Stimulated activated CD8-positive, alpha-beta memory T cell treated with anti-CD3 and anti-CD28 coated beads, Interleukin-4, amount 100 ng/mL, for 24 hours (primary cell): ENCODE results near the gene BBS9.

Source experiments
- DNase-seq: peaks from one replicate; pipeline ENCODE4 v3.0.0-alpha.2; 2020; ENCODE audit warnings: low read depth

The BBS9 gene

DNA sequence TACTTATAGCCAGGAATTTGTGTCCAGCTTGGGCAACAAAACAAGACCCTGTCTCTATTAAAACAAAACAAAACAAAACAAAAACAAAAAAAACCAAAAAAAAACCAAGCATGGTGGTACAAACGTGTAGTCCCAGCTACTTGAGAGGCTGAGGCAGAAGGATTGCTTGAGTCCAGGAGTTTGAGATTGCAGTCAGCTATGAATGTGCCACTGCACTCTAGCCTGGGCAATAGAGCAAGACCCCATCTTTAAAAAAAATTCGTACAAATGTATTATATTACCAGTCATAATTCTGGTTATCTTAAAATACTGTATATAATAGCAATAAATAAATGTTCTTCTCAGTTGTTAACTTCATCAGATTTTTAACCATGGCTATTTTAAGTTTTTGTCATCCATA, 2.3 kb upstream of the BBS9 start:
- no peak for DNase-seq

DNA sequence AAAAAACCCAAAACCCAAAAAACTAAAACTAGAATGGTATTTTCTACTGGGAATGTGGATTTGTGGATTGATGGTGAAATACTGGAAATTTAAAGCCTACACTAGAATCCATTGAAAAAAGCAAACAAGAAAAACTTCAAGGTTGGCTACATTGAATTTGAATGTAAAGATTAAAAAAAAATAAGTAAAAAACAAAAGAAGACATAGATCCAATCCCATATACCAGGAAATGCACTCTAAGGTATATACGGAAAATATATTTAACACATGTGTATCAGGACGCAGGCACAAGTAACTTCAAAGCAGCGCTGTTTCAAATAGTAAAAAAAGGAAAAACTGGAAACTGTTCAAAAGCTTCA, 754 bp upstream of the BBS9 start:
- DNase-seq, result no peak

DNA sequence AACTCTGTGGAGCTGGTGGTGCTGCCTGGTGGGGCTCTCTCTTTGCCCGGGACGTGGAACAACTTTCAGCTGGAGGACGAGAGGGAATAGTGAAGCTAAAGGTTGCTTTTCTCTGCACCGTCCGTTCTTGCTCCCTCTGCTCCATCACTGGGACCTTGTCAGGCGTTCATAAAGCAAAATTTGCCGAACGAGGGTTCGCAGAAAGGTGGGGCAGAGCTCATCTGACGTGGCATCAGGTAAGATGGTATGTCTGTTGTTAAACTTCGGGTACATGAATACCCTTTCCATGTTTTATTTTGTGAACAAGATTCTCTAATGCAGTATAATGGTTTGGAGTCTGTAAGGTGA, 416 bp downstream of the BBS9 start:
- no peak for DNase-seq

DNA sequence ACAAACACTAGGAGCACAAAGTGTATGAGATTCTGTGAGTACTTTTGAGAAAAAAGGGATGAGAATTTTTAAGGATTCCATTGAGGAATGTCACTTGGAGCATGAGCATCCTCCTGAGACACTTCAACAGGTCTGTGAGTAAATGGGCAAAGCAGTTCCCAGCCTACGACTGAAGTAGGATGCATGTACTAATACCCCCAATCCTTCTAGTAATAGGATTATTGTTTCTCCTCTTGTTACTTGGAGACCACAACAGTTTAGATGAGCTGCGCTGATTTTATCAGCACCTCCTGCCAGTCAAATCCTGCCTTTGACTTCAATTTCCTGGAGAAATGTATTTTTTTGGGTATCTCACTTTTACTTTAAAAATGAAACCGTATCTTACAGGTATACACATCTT, 820 bp downstream of the BBS9 start:
- DNase-seq, result no peak

DNA sequence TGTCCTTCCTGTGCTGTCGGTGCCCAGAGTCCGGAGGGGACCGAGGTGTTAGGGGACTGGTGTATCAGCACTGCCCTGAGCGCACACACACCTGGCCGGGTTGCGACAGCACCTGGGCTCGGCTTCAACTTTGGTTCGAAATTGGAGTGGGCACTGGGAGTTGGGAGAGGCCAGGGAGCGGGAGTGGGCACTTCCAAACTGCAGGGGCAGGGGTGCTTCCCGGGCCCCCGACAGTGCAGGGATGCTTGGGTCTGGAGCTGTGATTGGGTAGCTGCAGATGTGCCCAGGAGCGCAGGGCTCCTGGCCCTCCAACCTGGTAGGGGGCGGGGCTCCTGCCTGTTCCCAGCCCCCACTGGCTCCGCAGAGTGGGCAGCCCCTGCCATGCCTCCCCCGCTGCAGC, 7.7 kb downstream of the BBS9 start:
- DNase-seq, result no peak

DNA sequence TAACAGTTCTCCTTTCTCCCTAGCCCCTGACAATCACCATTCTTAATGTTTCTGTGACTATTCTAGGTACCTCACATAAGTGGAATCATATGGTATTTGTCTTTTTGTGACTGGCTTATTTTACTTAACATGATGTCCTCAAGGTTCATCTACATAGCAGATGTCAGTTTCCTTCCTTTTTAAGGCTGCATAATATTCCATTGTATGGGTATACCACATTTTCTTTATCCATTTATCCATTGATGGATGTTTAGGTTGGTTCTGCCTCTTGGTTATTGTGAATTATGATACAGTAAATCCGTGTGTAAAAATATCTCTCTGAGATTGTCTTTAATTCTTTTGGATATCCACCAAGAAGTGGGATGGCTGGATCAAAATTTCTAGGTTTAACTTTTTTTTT, 13.2 kb downstream of the BBS9 start:
- DNase-seq, result no peak

DNA sequence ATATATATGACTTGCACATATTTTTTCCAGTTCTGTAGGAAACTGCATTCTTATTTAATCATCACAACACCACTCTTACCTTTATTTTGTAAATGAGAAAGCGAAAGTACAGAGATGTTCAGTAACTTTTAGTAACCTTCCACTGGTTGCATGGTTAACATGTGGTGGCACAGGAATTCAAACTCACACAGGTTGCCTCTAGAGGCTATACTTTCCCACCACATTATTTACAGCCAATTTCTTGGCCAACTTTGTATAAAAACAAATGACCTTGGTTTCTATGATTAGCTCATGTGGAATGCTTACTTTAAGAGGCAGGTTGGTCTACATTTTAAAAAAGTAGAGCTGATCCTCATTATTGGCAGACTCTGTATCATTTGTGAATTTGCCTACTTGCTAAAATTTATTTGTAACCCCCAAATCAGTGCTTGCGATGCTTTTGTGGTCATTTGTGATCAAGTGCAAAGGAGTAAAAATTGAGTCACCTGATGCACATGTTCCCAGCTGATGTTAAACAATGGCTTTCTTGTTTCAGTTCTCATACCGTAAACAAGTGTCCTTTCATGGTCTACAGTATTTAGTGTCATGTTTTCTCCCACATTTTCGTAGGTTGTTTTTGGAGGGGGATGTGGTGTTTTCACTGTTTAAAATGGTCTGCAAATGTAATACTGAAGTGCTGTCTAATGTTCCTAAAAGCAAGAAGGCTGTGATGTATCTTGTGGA, 14.8 kb downstream of the BBS9 start:
- DNase-seq, result no peak

DNA sequence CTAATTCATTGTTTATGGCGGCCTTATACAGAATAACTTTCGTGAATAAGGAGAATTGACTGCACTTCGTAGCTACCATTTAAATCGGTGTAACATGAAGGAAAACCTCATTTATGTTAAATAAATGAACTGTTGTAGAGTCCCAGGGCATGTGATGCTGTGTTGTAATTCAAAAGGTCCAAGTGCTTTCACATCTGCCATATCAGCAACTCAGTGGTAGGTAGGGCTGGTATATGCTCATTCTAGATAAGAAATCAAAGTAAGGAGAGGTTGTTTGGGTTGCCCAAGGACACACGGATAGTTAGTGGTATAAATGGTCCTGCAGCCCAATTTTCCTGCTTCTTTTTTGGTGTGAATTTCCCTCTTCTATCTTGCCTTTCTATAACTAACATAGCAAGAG, 15.8 kb downstream of the BBS9 start:
- no peak for DNase-seq

DNA sequence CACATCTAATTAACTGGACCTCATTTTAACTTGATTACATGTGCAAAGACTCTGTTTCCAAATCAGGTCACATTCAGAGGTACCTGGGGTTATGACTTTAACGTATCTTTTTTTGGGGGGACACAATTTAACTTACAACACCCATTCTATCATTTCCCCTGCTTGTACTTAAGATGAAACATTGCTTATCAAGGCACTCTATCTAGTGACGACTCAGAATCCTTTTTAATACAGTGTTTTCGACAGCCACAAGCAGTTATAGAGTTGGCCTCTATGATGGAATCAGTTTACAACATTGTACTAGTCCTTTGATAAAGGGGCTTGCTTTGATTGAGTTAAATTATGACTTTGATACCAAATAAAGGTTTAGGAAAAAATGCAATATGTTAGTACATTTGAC, 22.7 kb downstream of the BBS9 start:
- no peak for DNase-seq

DNA sequence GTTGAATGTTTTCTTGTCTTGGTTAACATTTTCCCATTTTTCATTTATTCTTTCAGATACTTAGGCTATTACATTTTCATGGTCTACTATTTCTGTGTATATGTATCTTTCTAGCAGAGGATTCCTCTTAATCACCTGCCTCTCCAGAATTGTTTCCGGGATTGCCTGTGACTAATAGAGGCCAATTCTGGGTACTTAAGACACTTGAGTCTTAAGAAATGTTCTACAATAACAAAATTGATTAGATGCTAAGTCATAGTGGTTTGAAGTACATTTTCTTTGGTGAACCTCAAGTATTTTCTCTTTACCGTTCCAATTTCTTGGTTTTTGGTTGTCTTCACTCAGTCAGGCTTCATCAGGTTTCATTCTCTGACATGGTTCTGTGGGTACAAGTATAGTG, 26.4 kb downstream of the BBS9 start:
- no peak for DNase-seq

DNA sequence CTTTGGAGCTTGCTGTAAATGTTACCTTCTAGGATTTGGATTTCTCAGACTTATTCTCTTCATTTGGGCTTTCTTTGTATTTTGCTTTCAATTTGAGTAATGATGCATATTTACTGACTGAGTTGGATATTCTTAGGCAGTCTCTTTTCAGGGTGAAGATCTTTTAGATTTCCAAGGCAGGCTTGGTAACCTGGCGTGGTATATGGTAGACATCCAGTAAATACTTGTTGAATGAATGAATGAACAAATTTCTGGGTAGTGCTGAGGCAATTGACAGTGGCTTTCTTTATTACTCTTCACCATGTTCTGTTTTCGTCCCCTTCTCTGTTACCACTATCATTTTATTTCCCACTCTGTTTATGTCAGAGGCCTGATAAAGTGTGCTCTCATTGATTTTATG, 27.1 kb downstream of the BBS9 start:
- no peak for DNase-seq

DNA sequence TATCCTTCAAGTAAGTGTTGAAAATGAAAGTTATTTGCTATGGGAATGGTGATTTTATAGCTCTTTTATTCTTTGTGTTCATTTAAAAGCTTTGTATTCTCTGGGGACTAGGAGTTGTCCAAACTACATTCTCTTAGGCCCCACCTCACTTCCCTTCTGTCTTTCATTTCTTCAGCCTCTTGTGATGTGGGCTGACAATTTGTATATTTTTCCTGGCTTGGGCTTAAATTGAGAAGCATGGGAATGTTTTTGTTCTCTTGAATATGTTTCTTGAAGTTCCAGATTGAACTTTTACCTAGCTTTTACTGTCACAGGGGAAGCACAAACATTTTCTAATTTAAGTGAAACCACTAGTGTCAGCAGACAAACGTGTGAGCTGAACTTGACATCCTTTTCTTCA, 27.9 kb downstream of the BBS9 start:
- DNase-seq, result no peak

DNA sequence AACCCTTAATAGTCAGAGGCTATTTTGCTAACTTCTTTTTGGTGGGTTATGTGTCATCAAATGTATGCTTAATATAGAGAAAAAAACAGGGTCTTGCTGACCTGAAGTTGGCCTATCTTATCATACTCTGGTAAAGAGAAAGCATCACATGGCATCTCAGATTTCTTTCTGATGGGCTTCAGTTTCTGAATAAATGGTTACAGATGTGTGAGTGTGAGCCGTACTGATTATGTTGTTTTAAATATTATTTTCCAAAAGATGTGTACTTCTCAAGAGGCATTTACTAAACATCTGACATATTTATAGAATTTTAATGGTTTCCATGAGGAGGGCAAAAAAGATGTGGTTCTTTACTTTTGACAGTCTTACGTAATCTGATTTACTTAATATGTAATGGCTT, 28.4 kb downstream of the BBS9 start:
- no peak for DNase-seq

DNA sequence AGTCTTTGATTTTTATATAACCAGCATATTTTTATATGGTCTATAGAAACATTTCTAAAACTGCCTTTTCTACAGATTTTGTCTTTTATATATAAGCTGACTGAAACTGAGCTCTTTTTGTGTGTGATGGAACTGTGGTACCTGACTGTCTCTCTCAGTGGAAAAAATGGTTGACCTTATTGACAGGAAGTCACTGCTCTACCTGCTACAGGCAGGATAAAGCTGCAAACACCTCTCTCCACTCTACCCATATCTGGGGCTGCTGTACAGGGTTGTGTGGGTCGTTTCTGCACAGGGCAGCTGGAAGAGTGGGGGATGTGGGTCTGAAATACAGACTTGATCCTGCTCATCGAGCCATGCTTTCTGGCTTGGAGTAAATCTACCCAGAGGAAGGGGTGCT, 48.5 kb downstream of the BBS9 start:
- no peak for DNase-seq

DNA sequence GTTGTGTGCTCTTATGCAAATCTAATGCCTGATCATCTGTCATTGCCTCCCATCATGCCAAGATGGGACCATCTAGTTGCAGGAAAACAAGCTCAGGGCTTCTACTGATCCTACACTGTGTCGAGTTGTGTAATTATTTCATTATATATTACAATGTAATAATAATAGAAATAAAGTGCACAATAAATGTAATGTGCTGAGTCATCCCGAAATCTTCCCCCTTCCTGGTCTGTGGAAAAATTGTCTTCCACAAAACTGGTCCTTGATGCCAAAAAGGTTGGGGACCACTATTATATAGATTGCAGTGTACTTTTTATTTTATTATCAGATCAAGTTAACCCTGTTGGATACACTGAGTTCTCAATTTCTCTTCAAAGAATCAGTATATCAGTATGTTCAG, 50.2 kb downstream of the BBS9 start:
- no peak for DNase-seq

DNA sequence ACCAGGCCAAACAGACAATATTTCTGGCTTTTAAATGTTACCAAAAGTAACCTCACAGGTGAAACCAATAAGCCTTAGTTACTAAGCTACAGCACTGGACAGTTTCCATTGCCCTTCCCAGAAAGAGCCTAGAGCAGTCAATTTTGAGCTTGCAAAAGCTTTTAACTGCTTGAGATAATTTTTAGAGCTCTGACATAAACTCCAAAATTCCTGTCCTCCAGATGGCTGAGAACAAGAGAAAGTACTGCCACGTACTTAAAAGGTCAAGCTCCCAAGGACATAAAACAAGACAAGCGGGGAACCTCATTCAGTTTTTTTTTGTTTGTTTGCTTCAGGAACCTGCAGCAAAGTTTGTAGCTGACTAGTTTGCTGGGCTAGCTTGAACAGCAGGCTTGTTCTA, 54.1 kb downstream of the BBS9 start:
- no peak for DNase-seq

DNA sequence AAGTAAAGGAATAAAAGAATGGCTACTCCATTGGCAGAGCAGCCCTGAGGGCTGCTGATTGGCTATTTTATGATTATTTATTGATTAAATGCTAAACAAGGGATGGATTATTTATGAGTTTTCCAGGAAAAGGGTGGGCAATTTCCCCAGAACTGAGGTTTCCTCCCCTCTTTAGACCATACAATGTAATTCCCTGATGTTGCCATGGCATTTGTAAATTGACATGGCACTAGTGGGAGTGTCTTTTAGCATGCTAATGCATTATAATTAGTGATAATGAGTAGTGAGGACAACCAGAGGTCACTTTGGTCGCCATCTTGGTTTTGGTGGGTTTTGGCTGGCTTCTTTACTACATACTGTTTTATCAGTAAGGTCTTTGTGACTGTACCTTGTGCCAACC, 55.5 kb downstream of the BBS9 start:
- DNase-seq, result no peak

DNA sequence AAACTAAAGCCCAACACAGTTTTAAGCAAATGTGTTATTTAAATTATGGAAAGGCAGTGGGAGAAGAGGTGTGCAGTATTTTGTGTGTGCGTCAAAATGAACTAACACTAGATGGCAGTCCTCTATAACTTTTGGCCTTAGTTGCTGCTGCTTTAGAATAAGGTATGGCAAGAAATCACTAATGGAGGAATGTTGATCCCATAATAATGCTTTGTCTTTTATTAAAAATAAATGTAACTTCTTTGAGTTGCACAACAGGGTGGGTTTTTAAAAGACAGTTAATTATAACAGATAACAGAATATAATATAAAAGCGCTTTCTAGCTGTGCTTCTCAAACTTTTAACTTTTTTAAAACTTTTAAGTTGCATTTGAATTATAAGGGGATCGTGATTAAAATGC, 56.4 kb downstream of the BBS9 start:
- DNase-seq, result no peak

DNA sequence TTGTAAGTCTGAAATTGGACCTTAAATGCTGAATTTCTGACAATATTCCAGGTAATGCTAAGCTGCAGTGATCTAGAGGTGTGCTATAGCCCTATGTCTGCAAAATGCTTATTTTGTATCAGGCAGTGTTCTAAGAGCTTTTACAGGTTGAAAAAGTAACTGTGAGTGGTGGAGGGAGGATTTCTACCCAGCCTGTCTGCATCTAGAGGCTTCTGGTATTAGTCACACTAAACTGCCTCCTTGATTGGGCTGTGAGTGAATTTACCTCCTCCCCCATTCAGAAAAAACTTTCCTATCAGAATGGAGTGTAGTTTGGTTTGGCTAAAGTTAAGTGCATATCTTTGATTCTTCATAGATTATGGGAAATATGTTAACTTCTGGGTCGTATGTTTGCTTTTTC, 56.8 kb downstream of the BBS9 start:
- no peak for DNase-seq

DNA sequence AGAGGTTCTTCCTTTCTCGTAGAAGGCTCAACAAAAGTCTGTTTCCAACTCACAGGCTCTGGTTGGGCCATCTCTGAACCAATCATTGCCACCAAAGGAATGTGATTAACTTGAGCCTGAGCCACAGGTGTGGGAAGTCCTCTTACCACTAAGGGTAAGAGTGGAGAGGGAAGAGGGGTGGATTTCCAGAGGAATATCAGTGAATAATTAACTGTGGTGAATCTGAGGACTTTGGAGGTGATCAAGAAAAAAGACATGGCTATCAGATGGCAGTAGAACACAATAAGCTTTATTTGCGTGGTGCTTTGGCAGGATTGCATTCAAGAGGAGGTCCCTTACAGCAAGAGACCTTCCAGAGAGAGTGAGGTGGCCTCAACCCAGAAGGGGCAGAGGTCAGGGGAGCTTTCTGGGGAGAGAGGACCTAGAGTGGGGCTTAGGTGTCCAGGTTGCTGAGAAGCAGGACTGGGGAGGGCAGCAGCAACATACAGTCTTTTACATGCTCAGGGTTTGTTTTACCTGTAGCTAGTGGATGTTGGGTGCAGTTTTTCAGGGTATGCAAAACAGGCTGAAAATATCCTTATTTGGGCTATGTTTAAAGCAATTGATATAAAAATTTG, 61.4 kb downstream of the BBS9 start:
- no peak for DNase-seq

DNA sequence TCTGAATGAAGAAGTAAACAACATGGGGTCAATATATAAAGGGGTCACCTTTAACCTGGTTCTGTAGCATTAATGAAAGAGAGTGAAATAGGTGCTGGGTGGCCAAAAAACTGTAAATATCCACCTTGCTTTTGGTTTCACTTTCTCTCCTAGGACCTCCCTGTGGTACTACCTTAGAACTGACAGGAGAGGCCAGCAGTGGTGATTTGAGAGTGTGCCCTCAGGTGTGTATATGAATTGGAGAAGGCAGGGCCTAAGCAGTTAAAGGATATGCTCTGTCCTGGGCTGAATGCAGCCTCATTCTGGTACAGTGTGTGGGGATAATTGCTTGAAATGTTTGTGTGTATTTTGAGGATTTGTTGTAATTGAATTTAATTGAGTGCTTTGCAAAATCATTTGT, 62.0 kb downstream of the BBS9 start:
- DNase-seq, result no peak

DNA sequence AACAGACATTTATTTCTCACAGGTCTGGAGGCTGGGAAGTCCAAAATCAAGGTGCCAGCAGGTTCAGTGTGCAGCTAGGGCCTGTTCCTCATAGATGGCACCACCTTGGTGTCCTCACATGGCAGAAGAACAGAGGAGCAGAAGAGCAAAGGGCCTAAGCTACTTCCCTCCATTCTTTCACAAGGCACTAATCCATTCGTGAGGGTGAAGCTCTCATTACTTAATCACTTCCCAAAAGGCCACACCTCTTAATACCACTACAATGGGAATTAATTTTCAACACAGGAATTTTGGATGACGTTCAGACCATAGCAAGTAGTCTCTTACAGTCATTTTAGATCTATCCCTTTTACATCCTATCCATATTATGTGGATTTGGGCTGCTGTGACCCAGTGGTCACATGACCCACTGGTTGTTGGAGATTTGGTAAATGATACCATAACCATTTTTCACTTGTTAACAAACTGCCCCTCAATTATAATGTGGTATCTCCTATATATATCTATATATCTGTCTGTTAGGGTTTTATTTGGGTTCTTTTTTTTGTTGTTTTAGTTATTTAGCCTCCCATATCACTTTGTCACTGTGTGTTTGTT, 63.4 kb downstream of the BBS9 start:
- DNase-seq, result no peak

DNA sequence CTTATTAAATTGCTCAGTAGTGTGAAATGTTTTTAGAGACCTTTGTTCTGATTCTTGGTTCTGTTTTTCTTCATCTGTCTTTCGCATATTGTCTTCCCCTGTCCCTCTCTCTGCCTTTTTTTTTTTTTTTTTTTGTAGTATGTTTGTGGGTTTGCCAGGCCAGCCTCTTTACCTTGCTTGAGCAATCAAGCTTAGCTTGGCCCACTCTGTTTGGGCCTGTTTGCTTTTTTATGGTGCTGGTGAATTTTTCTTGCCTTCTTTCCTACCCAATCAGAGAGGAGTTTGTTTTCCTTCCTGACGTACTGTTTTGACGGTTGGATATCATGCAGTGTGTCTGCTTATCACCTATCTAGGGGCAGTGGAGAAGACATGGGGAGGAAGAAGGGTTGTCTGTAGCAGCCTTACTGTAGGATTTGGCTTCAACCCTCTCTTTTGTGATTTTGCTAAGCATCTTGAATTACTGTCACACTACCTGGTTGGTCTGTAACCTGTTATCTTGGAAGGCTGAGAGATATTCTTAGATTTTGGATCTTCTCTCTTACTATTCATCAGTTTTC, 64.0 kb downstream of the BBS9 start:
- no peak for DNase-seq

DNA sequence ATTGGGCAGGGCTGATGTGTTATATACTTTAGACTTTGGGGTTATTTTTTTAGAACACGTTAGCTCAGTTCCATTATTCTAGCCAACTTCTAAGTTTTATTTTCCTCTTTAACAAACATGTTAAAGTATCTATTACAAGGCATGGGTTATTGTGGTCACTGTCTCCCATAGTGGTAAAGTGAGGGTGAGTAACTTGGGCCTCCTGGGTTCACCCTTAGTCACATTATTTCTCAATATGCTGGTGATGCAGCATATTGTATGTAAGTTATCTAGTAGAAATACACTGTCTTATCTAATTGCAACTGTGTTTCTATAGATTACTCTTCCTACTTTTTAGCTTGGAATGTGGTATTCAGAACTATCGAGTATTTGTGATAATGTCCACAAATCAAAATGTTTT, 65.9 kb downstream of the BBS9 start:
- no peak for DNase-seq
